Skeletal muscle tissue (tissue), 4 donors: Measurements from ENCODE around the gene GLI2. TPM values are rescaled to one million over a fixed set of nuclear protein-coding genes. Genes with fewer than 3 reads are reported as not detected.

Source experiments
- H3K27ac ChIP-seq: one replicate; pipeline ENCODE4 v1.7.0; 2013; ENCODE audit warnings: mild to moderate bottlenecking, low read depth, low read length, inconsistent platforms
- H3K27me3 ChIP-seq, 3 donors: one replicate each; pipeline ENCODE4 v1.7.0; 2013; ENCODE audit warnings: low read length in 3 of 3; ENCODE audit not compliant: control insufficient read depth in 3 of 3, insufficient read depth in 3 of 3
- H3K36me3 ChIP-seq, 3 donors: one replicate each; pipeline ENCODE4 v1.7.0; 2013; ENCODE audit warnings: low read length in 3 of 3; ENCODE audit not compliant: control insufficient read depth in 3 of 3, insufficient read depth in 3 of 3
- H3K4me1 ChIP-seq, 3 donors: one replicate each; pipeline ENCODE4 v1.7.0; 2013; ENCODE audit warnings: low read length in 3 of 3, mild to moderate bottlenecking in 3 of 3; ENCODE audit not compliant: control insufficient read depth in 3 of 3, insufficient read depth in 3 of 3
- H3K4me3 ChIP-seq, 3 donors: one replicate each; pipeline ENCODE4 v1.7.0; 2013; ENCODE audit warnings: low read length in 3 of 3
- H3K9ac ChIP-seq, 3 donors: one replicate each; pipeline ENCODE4 v1.7.0; 2013; ENCODE audit warnings: low read length in 3 of 3, mild to moderate bottlenecking in 3 of 3, moderate library complexity in 2 of 3, low read depth in 1 of 3
- H3K9me3 ChIP-seq, 3 donors: one replicate each; pipeline ENCODE4 v1.7.0; 2013; ENCODE audit warnings: low read length in 3 of 3; ENCODE audit not compliant: control insufficient read depth in 3 of 3
- total RNA-seq: library from RNA; depleted of rRNA; stranded (reverse); fragments of >200 nt; gene quantifications from one replicate; pipeline ENCODE4 v1.2.3, GENCODE V29; 2014
- donor health status: Osteomylitis.

GLI2 gene
- total RNA-seq, 1 donor from 2014 or later = 3.1 TPM

- Histone ChIP-seq H3K4me3 (no peak overlapping the region), H3K27me3 (peaks cover 2 to 11% (median 3%) of the 10 kb centered on the region in 3 donors), H3K9me3 (no peaks in the 10 kb centered on the region), H3K9ac (no peak overlapping the region), H3K4me1 (no peaks in the 10 kb centered on the region), H3K36me3 (no peaks in the 10 kb centered on the region), H3K27ac (no peak overlapping the region)
Observed at GRCh38 chr2:120709608-120710041, 26.0 kb upstream of the GLI2 start.

- H3K9ac ChIP-seq = no peak overlapping the region
- no peak overlapping the region for H3K27ac ChIP-seq
- H3K4me1 ChIP-seq = no peaks in the 10 kb centered on the region
- peaks cover 2 to 11% (median 3%) of the 10 kb centered on the region in 3 donors for H3K27me3 ChIP-seq
- no peaks in the 10 kb centered on the region for H3K36me3 ChIP-seq
- no peak overlapping the region for H3K4me3 ChIP-seq
- H3K9me3 ChIP-seq = no peaks in the 10 kb centered on the region
Observed at GRCh38 chr2:120710256-120710655, 25.4 kb upstream of the GLI2 start.

GRCh38 chr2:120711694-120712093 is 24.0 kb upstream of the GLI2 start:
- Histone ChIP-seq H3K9me3 (no peaks in the 10 kb centered on the region), H3K4me1 (no peaks in the 10 kb centered on the region), H3K27me3 (peaks cover 2 to 11% (median 3%) of the 10 kb centered on the region in 3 donors), H3K27ac (no peak overlapping the region), H3K9ac (no peak overlapping the region), H3K36me3 (no peaks in the 10 kb centered on the region), H3K4me3 (no peak overlapping the region)

- Histone ChIP-seq H3K4me1 (no peaks in the 10 kb centered on the region), H3K9ac (no peak overlapping the region), H3K36me3 (no peaks in the 10 kb centered on the region), H3K4me3 (no peak overlapping the region), H3K27me3 (peaks cover 2 to 11% (median 3%) of the 10 kb centered on the region in 3 donors), H3K9me3 (no peaks in the 10 kb centered on the region), H3K27ac (no peak overlapping the region)
Observed at GRCh38 chr2:120712180-120712681, 23.4 kb upstream of the GLI2 start.

- peaks cover under 1 to 8% (median 2%) of the 10 kb centered on the region in 3 donors for H3K27me3 ChIP-seq
- no peak overlapping the region for H3K4me3 ChIP-seq
- H3K9ac ChIP-seq = no peak overlapping the region
- H3K27ac ChIP-seq = no peak overlapping the region
- no peaks in the 10 kb centered on the region for H3K9me3 ChIP-seq
- no peaks in the 10 kb centered on the region for H3K4me1 ChIP-seq
- no peaks in the 10 kb centered on the region for H3K36me3 ChIP-seq
Observed at GRCh38 chr2:120715353-120715752, 20.3 kb upstream of the GLI2 start.

- Histone ChIP-seq H3K4me1 (no peaks in the 10 kb centered on the region), H3K9me3 (no peaks in the 10 kb centered on the region), H3K9ac (no peak overlapping the region), H3K4me3 (no peak overlapping the region), H3K36me3 (no peaks in the 10 kb centered on the region), H3K27ac (no peak overlapping the region), H3K27me3 (peaks cover 0 to 8% (median 5%) of the 10 kb centered on the region in 3 donors)
Observed at GRCh38 chr2:120715941-120716340, 19.7 kb upstream of the GLI2 start.

GRCh38 chr2:120716641-120717585 is 18.8 kb upstream of the GLI2 start:
- Histone ChIP-seq H3K9me3 (no peaks in the 10 kb centered on the region), H3K27ac (no peak overlapping the region), H3K9ac (no peak overlapping the region)

GRCh38 chr2:120719491-120719890 is 16.2 kb upstream of the GLI2 start:
- Histone ChIP-seq H3K9me3 (no peaks in the 10 kb centered on the region), H3K27me3 (peaks cover 0 to 5% (median 0%) of the 10 kb centered on the region in 3 donors), H3K27ac (no peak overlapping the region), H3K9ac (no peak overlapping the region), H3K36me3 (no peaks in the 10 kb centered on the region), H3K4me1 (peaks cover 0 to 6% (median 0%) of the 10 kb centered on the region in 3 donors), H3K4me3 (no peak overlapping the region)

More at GRCh38 chr2:120716641-120717585, 18.8 kb upstream of the GLI2 start:
- Histone ChIP-seq H3K4me3 (no peak overlapping the region), H3K36me3 (no peaks in the 10 kb centered on the region), H3K27me3 (peaks cover 0 to 8% (median 5%) of the 10 kb centered on the region in 3 donors), H3K4me1 (no peaks in the 10 kb centered on the region)

GRCh38 chr2:120720231-120720630 is 15.4 kb upstream of the GLI2 start:
- H3K4me3 ChIP-seq = no peak overlapping the region
- H3K27me3 ChIP-seq = peaks cover 0 to 5% (median 0%) of the 10 kb centered on the region in 3 donors
- no peaks in the 10 kb centered on the region for H3K9me3 ChIP-seq
- H3K36me3 ChIP-seq = no peaks in the 10 kb centered on the region
- H3K9ac ChIP-seq = no peak overlapping the region
- H3K27ac ChIP-seq = no peak overlapping the region
- peaks cover 0 to 6% (median 0%) of the 10 kb centered on the region in 3 donors for H3K4me1 ChIP-seq
